GM20000 (cell line): ENCODE measurements around the gene GTPBP4.

ENCODE experiments used
- DNase-seq: peaks from one replicate; pipeline ENCODE4 v3.0.0; 2012; ENCODE audit warnings: low spot score
- CTCF ChIP-seq: IDR thresholded peaks from 2 replicates; pipeline ENCODE4 v1.5.1; 2012; ENCODE audit warnings: mild to moderate bottlenecking, control low read depth; ENCODE audit errors: extremely low read depth, missing control alignments

GTPBP4 gene

GRCh38 chr10:987870-988666 is at the start of gene GTPBP4:
Gene GTPBP4, plus strand, starts transcription at chr10:988434. Its CDS starts 46 bp downstream, at chr10:988480.
- TF ChIP-seq CTCF = peak; percentile 82

GRCh38 chr10:938941-939678 is 49.1 kb upstream of the GTPBP4 start:
- no peak for TF ChIP-seq CTCF
- no peak for DNase-seq

More at GRCh38 chr10:987870-988666, at the start of gene GTPBP4:
- peak; percentile 97 for DNase-seq

GRCh38 chr10:943334-944033 is 44.8 kb upstream of the GTPBP4 start:
- TF ChIP-seq CTCF = no peak
- no peak for DNase-seq

- DNase-seq = no peak
- no peak for TF ChIP-seq CTCF
Observed at GRCh38 chr10:944034-944831, 44.0 kb upstream of the GTPBP4 start.

- TF ChIP-seq CTCF = no peak
Observed at GRCh38 chr10:945778-946177, 42.5 kb upstream of the GTPBP4 start.

GRCh38 chr10:947051-947450 is 41.2 kb upstream of the GTPBP4 start:
- TF ChIP-seq CTCF = no peak
- DNase-seq = no peak

More at GRCh38 chr10:945778-946177, 42.5 kb upstream of the GTPBP4 start:
- no peak for DNase-seq
